KMS-11 (cell line): ENCODE results near the gene ADGRF1.

Experiments used
- H2AFZ ChIP-seq: fragments of 200-600 bp; sonication (generic); 2 replicates; pipeline ENCODE4 v1.6.1; 2016; ENCODE audit warnings: antibody characterized with exemption, mixed run types, low read depth
- H3K27ac ChIP-seq: fragments of 200-600 bp; sonication (generic); 2 replicates; pipeline ENCODE4 v1.6.1; 2016; ENCODE audit warnings: mild to moderate bottlenecking, mixed run types
- H3K27me3 ChIP-seq: fragments of 200-600 bp; sonication (generic); 2 replicates; pipeline ENCODE4 v1.6.1; 2017; ENCODE audit warnings: mild to moderate bottlenecking, low read depth, mixed run types, moderate library complexity; ENCODE audit not compliant: insufficient read depth
- H3K36me3 ChIP-seq: fragments of 200-600 bp; sonication (generic); 2 replicates; pipeline ENCODE4 v1.6.1; 2017; ENCODE audit warnings: mild to moderate bottlenecking, mixed run types; ENCODE audit not compliant: insufficient read depth
- H3K4me1 ChIP-seq: fragments of 200-600 bp; sonication (generic); 2 replicates; pipeline ENCODE4 v1.6.1; 2016; ENCODE audit warnings: mild to moderate bottlenecking, low read depth, mixed run types; ENCODE audit not compliant: poor library complexity, severe bottlenecking
- H3K4me2 ChIP-seq: fragments of 200-600 bp; sonication (generic); 2 replicates; pipeline ENCODE4 v1.7.0; 2016; ENCODE audit warnings: mild to moderate bottlenecking, mixed run types
- H3K4me3 ChIP-seq: fragments of 200-600 bp; sonication (generic); IDR thresholded peaks from 2 replicates; pipeline ENCODE4 v1.6.1; 2017; ENCODE audit warnings: low read depth, low read length, mixed read lengths; ENCODE audit not compliant: insufficient read depth
- H3K79me2 ChIP-seq: fragments of 200-600 bp; sonication (generic); 2 replicates; pipeline ENCODE4 v1.6.1; 2016; ENCODE audit warnings: low read depth, mixed run types; ENCODE audit not compliant: insufficient read depth
- H3K9ac ChIP-seq: fragments of 200-600 bp; sonication (generic); 2 replicates; pipeline ENCODE4 v1.6.1; 2016; ENCODE audit warnings: mild to moderate bottlenecking, mixed run types
- H4K20me1 ChIP-seq: fragments of 200-600 bp; sonication (generic); 2 replicates; pipeline ENCODE4 v1.6.1; 2016; ENCODE audit warnings: mild to moderate bottlenecking, mixed run types; ENCODE audit not compliant: insufficient read depth
- TF ChIP-seq, protein P1 (sequence below): fragments of 200-600 bp; sonication (generic); conservative IDR thresholded peaks from 2 replicates; pipeline ENCODE4 v1.6.1; 2017; ENCODE audit warnings: low read depth, mild to moderate bottlenecking, antibody characterized with exemption, low read length, moderate library complexity, mixed read lengths

ADGRF1 gene

DNA sequence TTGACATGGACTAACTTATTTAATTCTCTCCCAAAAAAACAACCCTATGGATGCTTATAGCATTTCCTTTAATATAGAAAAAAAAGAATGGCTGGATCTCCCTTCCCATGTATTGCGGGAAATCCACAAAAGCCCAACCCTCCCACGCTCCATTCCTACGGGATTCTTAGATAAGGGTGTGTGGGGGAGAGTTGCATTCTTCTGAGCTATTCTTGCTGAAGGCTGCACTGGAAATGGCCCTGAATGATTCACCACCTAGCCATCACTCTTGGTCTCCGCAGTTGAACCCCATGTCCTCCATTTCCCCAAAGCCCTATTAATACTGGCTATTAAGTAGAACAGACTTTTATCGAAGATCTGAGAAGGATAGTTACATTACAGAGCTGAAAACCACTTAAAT is 78.5 kb downstream of the ADGRF1 start:
- Histone ChIP-seq H3K9ac (no peak overlapping the region), H4K20me1 (no peaks in the 10 kb centered on the region), H2AFZ (no peak overlapping the region), H3K4me2 (no peak overlapping the region), H3K4me1 (no peaks in the 10 kb centered on the region), H3K27ac (no peak overlapping the region), H3K79me2 (no peaks in the 10 kb centered on the region), H3K27me3 (no peaks in the 10 kb centered on the region), H3K4me3 (no peak overlapping the region), H3K36me3 (no peaks in the 10 kb centered on the region)
- TF ChIP-seq, protein P1, sequence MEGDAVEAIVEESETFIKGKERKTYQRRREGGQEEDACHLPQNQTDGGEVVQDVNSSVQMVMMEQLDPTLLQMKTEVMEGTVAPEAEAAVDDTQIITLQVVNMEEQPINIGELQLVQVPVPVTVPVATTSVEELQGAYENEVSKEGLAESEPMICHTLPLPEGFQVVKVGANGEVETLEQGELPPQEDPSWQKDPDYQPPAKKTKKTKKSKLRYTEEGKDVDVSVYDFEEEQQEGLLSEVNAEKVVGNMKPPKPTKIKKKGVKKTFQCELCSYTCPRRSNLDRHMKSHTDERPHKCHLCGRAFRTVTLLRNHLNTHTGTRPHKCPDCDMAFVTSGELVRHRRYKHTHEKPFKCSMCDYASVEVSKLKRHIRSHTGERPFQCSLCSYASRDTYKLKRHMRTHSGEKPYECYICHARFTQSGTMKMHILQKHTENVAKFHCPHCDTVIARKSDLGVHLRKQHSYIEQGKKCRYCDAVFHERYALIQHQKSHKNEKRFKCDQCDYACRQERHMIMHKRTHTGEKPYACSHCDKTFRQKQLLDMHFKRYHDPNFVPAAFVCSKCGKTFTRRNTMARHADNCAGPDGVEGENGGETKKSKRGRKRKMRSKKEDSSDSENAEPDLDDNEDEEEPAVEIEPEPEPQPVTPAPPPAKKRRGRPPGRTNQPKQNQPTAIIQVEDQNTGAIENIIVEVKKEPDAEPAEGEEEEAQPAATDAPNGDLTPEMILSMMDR = no peak

DNA sequence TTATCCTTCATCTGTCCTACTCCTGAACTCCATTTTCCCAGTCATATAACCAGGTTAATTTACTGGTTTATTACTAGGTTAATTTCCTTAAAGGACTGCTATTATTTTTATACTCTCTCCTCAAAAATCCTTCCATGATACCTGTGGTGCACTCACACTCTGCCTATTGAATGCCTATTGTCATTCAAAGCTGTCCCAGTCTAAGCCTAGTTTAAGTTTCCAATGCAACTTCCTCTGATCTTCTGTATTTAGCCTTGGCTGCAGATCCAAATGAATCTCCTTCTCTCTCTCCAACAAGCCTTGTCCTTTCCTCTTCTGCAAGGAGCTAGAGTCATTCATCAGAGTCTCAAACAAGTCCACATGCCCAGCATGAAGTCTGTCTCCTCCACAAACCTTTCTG is 79.1 kb downstream of the ADGRF1 start:
- H3K4me3 ChIP-seq = no peak overlapping the region
- H3K27ac ChIP-seq = no peak overlapping the region
- no peaks in the 10 kb centered on the region for H3K79me2 ChIP-seq
- no peak overlapping the region for H2AFZ ChIP-seq
- no peak overlapping the region for H3K4me2 ChIP-seq
- no peaks in the 10 kb centered on the region for H3K4me1 ChIP-seq
- no peaks in the 10 kb centered on the region for H4K20me1 ChIP-seq
- no peak overlapping the region for H3K9ac ChIP-seq
- no peaks in the 10 kb centered on the region for H3K27me3 ChIP-seq
- TF ChIP-seq, protein P1 = no peak
- no peaks in the 10 kb centered on the region for H3K36me3 ChIP-seq

DNA sequence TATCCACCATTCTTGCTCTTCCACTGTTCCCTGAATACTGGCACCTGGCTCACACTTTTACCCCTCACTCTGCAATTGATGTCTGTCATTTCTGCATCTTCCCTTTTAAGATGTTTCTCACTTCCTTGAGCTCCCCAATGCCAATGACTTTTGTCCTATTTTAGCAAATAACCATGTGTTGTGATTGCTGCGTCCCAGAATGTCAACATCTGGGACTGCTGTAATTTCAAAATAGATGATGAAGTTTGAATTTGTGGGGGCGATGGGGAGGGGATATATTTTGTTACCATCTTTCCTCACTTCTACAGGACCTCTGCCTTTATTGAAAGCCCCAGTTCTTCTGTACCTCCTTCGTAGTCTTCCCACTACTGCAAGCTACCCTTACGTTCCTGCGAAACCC is 80.4 kb downstream of the ADGRF1 start:
- Histone ChIP-seq H3K4me2 (no peak overlapping the region), H3K79me2 (no peaks in the 10 kb centered on the region), H3K4me1 (peaks cover 7% of the 10 kb centered on the region), H3K9ac (no peak overlapping the region), H3K4me3 (no peak overlapping the region), H2AFZ (no peak overlapping the region), H4K20me1 (no peaks in the 10 kb centered on the region), H3K27ac (no peak overlapping the region), H3K36me3 (no peaks in the 10 kb centered on the region), H3K27me3 (no peaks in the 10 kb centered on the region)
- TF ChIP-seq, protein P1 = no peak

DNA sequence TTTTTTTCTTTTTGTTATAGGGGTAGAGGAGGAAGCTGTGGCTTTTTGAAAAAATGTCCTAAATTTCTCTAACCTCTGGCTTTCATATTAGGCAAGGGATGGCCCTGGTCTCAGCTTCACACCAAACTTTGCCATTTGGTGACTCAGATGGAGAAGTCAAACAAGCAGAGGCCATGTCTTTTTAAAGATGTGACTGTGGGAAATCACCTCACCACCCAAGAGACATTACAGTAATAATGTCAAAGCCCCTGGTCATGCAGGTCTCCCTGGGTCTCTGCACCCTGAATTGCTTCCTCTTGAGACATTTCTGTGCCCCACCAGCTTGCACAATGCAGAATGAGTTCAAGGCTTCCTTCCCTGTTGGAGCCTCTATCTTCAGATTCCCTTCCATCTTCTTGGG is 80.9 kb downstream of the ADGRF1 start:
- Histone ChIP-seq H3K79me2 (no peaks in the 10 kb centered on the region), H2AFZ (no peak overlapping the region), H3K27ac (no peak overlapping the region), H4K20me1 (no peaks in the 10 kb centered on the region), H3K27me3 (no peaks in the 10 kb centered on the region), H3K36me3 (no peaks in the 10 kb centered on the region), H3K4me3 (no peak overlapping the region), H3K4me2 (no peak overlapping the region), H3K9ac (no peak overlapping the region), H3K4me1 (peaks cover 9% of the 10 kb centered on the region)
- TF ChIP-seq, protein P1 = no peak
